SIG-M5 treated with dmso at 0.1 percent for 504 hours (cell line): Measurements from ENCODE around the gene ANKRD26.
"Not testable (repeated sequence)": the region's sequence is repeated elsewhere in the genome, so short reads cannot be mapped to it uniquely, and the experiment has no call there.

Source experiments
- DNase-seq: peaks from one replicate; lab custom pipeline; 2025; ENCODE audit not compliant: unreplicated experiment; lab: John Stamatoyannopoulos, UW

Gene ANKRD26

GRCh38 chr10:27099916-27100812 lies at the start of gene ANKRD26:
Gene ANKRD26 (minus strand): TSS chr10:27100494. CDS start chr10:27100326, 168 bp downstream.
- peak; percentile 90 for DNase-seq

- no peak for DNase-seq
Measured at GRCh38 chr10:27147701-27148100, 47.4 kb upstream of the ANKRD26 start.

- no peak for DNase-seq
Measured at GRCh38 chr10:27145937-27146336, 45.6 kb upstream of the ANKRD26 start.

GRCh38 chr10:27143686-27144085 lies 43.4 kb upstream of the ANKRD26 start:
- no peak for DNase-seq

GRCh38 chr10:27138277-27138676 lies 38.0 kb upstream of the ANKRD26 start:
- peak; percentile 18 for DNase-seq

- peak; percentile 29 for DNase-seq
Measured at GRCh38 chr10:27134371-27134770, 34.1 kb upstream of the ANKRD26 start.

- DNase-seq, result no peak
Measured at GRCh38 chr10:27108165-27108564, 7.9 kb upstream of the ANKRD26 start.

- DNase-seq, result no peak
Measured at GRCh38 chr10:27104919-27105318, 4.6 kb upstream of the ANKRD26 start.

- DNase-seq, result peak; percentile 35
Measured at GRCh38 chr10:27100813-27101347, 586 bp upstream of the ANKRD26 start.

- DNase-seq, result no peak
Measured at GRCh38 chr10:27099448-27099847, 846 bp downstream of the ANKRD26 start.

- DNase-seq, result no peak
Measured at GRCh38 chr10:27088119-27089044, 11.9 kb downstream of the ANKRD26 start.

GRCh38 chr10:27072436-27073114 lies 27.7 kb downstream of the ANKRD26 start:
- DNase-seq, result no peak

- no peak for DNase-seq
Measured at GRCh38 chr10:27068217-27068891, 31.9 kb downstream of the ANKRD26 start.

- DNase-seq, result no peak
Measured at GRCh38 chr10:27065084-27065483, 35.2 kb downstream of the ANKRD26 start.

GRCh38 chr10:27052656-27053055 lies 47.6 kb downstream of the ANKRD26 start:
- no peak for DNase-seq

GRCh38 chr10:27045247-27045646 lies 55.0 kb downstream of the ANKRD26 start:
- DNase-seq, result not testable (repeated sequence)

- no peak for DNase-seq
Measured at GRCh38 chr10:27041196-27041595, 59.1 kb downstream of the ANKRD26 start.

- DNase-seq, result no peak
Measured at GRCh38 chr10:27038168-27038567, 62.1 kb downstream of the ANKRD26 start.

- DNase-seq, result no peak
Measured at GRCh38 chr10:27035163-27035562, 65.1 kb downstream of the ANKRD26 start.

- DNase-seq, result no peak
Measured at GRCh38 chr10:27030060-27030459, 70.2 kb downstream of the ANKRD26 start.
